Peyer's patch (tissue), 4 donors: ENCODE data around the gene DMWD. TPM values are rescaled to one million over a fixed set of nuclear protein-coding genes. Genes with fewer than 3 reads are reported as not detected.

Experiments used
- DNase-seq, 3 donors: peaks; one replicate each; pipeline ENCODE4 v3.0.0-alpha.2; 2017 to 2019
- H3K27ac ChIP-seq, 4 donors: fragments of 200-600 bp; sonication (generic); one replicate each; pipeline ENCODE4 v1.5.1; 2016 to 2019
- H3K27me3 ChIP-seq, 2 donors: fragments of 200-600 bp; sonication (generic); one replicate each; pipeline ENCODE4 v1.5.1; 2019
- H3K36me3 ChIP-seq, 3 donors: fragments of 200-600 bp; sonication (generic); one replicate each; pipeline ENCODE4 v1.5.1; 2016 to 2019
- H3K4me1 ChIP-seq, 4 donors: fragments of 200-600 bp; sonication (generic); one replicate each; pipeline ENCODE4 v1.5.1; 2016 to 2019
- H3K4me3 ChIP-seq, 4 donors: fragments of 200-600 bp; sonication (generic); 1 replicate in 3 of 4; 2 replicates in 1 of 4; pipeline ENCODE4 v1.5.1; 2016 to 2019; ENCODE audit warnings: mild to moderate bottlenecking in 1 of 4
- H3K9me3 ChIP-seq, 4 donors: fragments of 200-600 bp; sonication (generic); one replicate each; pipeline ENCODE4 v1.5.1; 2016 to 2019; ENCODE audit warnings: mild to moderate bottlenecking in 1 of 4
- POLR2A ChIP-seq, 2 donors: fragments of 450-650 bp; IDR thresholded peaks; one replicate each; pipeline ENCODE4 v1.5.1; 2017; ENCODE audit warnings: antibody characterized with exemption in 2 of 2, mild to moderate bottlenecking in 2 of 2, moderate library complexity in 2 of 2
- total RNA-seq, 4 donors: library from RNA; depleted of rRNA; stranded (reverse); fragments of >200 nt; gene quantifications; one replicate each; pipeline ENCODE4 v1.1.0, GENCODE V29; 2016
- TF ChIP-seq, protein P1 (sequence below), 6 experiments: fragments of 450-650 bp in 4 of 6; fragments of 200-600 bp in 2 of 6; sonication (generic) in 1 of 6; IDR thresholded peaks; one replicate each; pipeline ENCODE4 v1.5.1; 2017 to 2019; ENCODE audit warnings: antibody characterized with exemption in 6 of 6, mild to moderate bottlenecking in 3 of 6, moderate library complexity in 1 of 6

Gene DMWD
- total RNA-seq, 4 donors from 2014 or later, result 20.8 to 63.8 (median 35.4) TPM

DNA sequence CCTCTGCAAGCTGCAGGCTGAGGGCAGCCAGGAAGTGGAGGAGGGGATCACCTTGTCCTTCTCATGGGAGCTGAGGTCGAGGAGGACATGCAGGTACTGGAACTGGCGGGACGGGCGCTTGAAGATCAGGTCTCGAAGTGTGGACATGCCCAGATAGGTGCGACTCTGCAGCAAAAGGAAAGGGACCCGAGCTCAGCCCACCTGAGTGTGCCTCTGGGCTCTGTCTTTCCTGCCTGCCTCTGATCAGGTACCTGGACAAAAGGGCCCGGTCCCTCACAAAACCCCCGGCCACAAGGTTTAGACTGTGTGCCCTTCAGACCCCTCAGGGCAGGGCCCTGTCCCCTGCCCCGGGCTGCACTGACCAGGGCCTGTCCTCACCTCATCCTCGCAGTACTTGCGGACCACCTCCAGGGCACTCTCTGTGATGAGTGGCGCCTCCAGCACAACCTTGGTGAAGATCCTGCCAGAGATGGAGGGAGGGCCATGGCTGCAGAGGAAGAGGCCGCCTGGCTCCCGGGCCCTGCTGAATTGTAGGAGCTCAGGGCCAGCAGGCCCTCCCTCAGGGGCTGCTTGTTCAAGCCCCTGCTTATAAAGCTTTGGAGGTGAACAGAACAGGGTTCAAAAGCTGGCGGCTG, 34.9 kb upstream of the DMWD start:
- Histone ChIP-seq H3K4me3 (no peak overlapping the region), H3K4me1 (no peaks in the 10 kb centered on the region), H3K9me3 (no peaks in the 10 kb centered on the region), H3K36me3 (peaks cover 0 to 95% (median 0%) of the 10 kb centered on the region in 3 donors), H3K27me3 (no peaks in the 10 kb centered on the region), H3K27ac (no peak overlapping the region)
- TF ChIP-seq, protein P1, sequence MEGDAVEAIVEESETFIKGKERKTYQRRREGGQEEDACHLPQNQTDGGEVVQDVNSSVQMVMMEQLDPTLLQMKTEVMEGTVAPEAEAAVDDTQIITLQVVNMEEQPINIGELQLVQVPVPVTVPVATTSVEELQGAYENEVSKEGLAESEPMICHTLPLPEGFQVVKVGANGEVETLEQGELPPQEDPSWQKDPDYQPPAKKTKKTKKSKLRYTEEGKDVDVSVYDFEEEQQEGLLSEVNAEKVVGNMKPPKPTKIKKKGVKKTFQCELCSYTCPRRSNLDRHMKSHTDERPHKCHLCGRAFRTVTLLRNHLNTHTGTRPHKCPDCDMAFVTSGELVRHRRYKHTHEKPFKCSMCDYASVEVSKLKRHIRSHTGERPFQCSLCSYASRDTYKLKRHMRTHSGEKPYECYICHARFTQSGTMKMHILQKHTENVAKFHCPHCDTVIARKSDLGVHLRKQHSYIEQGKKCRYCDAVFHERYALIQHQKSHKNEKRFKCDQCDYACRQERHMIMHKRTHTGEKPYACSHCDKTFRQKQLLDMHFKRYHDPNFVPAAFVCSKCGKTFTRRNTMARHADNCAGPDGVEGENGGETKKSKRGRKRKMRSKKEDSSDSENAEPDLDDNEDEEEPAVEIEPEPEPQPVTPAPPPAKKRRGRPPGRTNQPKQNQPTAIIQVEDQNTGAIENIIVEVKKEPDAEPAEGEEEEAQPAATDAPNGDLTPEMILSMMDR (IDR thresholded peaks at IDR 0.05), result no peak
- no peak for TF ChIP-seq POLR2A (IDR thresholded peaks at IDR 0.05)
- DNase-seq, result no peak

DNA sequence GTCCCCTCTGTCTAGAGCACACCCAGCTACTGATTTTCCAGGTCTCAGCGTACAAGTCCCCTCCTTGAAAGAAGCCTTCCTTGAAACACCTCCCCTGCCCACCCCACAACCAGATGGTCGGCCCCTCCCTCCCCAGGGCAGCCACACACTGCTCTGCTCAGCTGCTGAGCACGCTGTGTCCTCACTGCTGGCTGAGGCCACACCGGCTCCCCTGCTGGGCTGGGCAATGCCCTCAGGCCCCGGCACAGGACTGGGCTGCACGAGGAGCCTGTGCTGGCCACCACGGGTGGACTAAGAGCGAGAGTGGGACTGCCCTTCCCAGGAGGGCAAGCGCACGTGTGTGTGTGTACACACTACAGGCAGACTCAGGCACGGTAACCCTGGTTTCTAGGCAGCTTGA, 34.3 kb upstream of the DMWD start:
- TF ChIP-seq, protein P1 (IDR thresholded peaks at IDR 0.05), result no peak
- TF ChIP-seq POLR2A (IDR thresholded peaks at IDR 0.05), result no peak
- H3K4me3 ChIP-seq, result no peak overlapping the region
- H3K4me1 ChIP-seq, result no peaks in the 10 kb centered on the region
- H3K27ac ChIP-seq, result no peak overlapping the region
- no peaks in the 10 kb centered on the region for H3K27me3 ChIP-seq
- no peak for DNase-seq
- no peaks in the 10 kb centered on the region for H3K9me3 ChIP-seq
- peaks cover 0 to 92% (median 0%) of the 10 kb centered on the region in 3 donors for H3K36me3 ChIP-seq

DNA sequence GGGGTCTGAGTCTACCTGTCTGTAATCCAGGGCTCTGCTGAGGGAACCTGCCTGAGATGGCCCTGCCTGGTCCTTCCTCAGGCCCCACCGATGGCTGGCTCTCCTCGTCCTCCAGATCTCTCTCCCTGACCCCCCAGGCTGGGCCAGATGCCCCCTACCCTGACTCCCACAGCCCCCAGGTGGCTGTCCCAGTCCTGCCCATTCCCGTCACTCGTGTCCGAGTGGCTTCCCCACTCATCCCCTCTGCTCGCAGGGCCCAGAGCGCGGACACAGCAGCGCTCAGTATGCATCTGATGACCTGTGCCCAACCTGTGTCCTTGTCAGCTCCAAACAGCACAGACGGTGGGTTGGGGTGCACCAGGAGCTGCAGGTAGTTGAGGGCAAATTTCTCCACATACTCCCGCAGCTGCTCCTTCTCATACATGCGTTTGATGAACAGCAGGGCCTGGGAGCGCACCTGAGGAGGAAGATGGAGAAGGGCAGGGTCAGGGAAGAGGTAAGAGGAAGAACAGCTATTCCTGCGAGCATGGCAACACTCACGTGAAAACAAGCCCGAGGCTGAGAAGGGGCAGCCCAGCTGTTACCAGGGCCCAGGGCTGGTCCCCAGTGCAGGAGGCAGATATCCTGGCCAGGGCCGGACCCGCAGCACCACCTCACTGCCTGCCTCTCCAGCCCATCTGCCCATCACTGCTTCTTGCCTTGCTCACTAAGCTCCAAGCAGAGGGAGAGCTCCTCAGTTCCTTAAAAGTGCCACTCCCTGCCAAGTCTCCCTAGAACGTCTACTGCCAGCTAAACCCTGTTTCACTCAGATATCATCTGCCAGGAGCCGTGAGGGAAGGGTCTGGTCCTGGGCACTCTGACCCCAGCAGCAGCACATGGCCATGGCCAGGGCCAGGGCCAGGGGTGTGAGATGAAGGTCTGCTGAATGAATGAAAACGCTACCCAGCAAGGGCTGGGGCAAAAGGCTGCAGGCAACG, 33.6 kb upstream of the DMWD start:
- Histone ChIP-seq H3K27ac (no peak overlapping the region), H3K27me3 (no peaks in the 10 kb centered on the region), H3K36me3 (peaks cover 0 to 91% (median 0%) of the 10 kb centered on the region in 3 donors), H3K9me3 (no peaks in the 10 kb centered on the region), H3K4me3 (no peak overlapping the region), H3K4me1 (no peaks in the 10 kb centered on the region)
- no peak for DNase-seq
- TF ChIP-seq, protein P1 (IDR thresholded peaks at IDR 0.05), result no peak
- no peak for TF ChIP-seq POLR2A (IDR thresholded peaks at IDR 0.05)

DNA sequence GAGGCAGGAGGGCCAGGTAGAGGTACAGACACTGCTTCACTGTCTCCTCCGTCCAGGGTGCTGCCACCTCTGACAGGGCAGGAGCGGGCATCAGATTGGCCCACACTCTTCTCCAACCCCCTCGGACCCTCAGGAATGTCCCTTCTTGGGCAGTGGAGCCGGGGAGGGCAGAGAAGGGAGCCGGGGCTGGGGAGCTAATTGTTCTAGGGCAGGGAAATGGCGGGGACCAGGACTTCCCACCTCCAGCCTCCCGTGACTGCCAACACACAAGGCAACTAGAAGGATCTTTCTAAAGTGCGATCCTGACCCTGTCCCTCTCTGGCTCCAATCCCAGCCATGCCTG, 32.6 kb upstream of the DMWD start:
- DNase-seq, result no peak
- Histone ChIP-seq H3K4me1 (no peaks in the 10 kb centered on the region), H3K36me3 (peaks cover 0 to 91% (median 0%) of the 10 kb centered on the region in 3 donors), H3K9me3 (no peaks in the 10 kb centered on the region), H3K27ac (no peak overlapping the region), H3K27me3 (no peaks in the 10 kb centered on the region), H3K4me3 (no peak overlapping the region)
- no peak for TF ChIP-seq POLR2A (IDR thresholded peaks at IDR 0.05)

DNA sequence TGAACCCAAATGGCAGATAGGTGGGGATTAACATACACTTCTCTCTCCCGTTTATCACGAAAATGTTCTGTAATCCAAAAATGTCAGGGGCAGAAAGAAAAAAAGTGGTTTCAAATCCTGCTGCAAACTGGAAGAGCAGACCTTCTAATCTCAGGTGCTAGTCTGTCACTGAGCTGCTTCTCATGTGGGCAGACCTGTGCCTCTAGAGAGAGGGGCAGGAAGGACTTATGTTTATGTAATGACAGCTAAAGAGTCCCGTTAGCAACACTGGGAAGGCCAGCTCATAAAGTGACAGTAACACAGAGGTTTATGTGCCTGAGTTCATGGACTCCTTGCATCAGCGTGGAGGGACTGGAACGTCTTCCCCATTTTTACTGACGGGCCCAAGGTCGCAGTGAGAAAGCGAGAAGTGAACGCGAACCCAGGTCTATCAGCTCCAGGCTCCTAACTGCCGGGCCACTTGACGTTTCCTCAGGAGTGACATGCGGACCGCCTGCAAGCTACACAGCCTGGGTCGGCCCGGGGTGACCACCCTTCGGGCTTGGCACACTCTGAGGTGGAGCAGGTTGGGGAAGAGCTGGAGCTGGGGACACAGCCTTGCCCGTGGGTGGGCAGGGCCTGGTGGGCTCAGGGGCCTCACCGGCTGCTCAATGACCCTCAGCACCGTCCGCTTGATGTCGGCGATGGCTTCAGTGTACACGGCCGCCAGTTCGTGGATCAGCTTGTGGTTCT, 32.1 kb upstream of the DMWD start:
- no peaks in the 10 kb centered on the region for H3K9me3 ChIP-seq
- peaks cover 0 to 91% (median 0%) of the 10 kb centered on the region in 3 donors for H3K36me3 ChIP-seq
- no peak for DNase-seq
- no peak overlapping the region for H3K4me3 ChIP-seq
- no peak overlapping the region for H3K27ac ChIP-seq
- no peak for TF ChIP-seq POLR2A (IDR thresholded peaks at IDR 0.05)
- TF ChIP-seq, protein P1 (IDR thresholded peaks at IDR 0.05), result no peak
- no peaks in the 10 kb centered on the region for H3K4me1 ChIP-seq
- H3K27me3 ChIP-seq, result no peaks in the 10 kb centered on the region
